Middle frontal gyrus (tissue), 1 donor: ENCODE data around the gene HOXA3.

Source experiments
- DNase-seq: peaks from one replicate; pipeline ENCODE4 v3.0.0-alpha.2; 2015; ENCODE audit warnings: low spot score; ENCODE audit errors: extremely low spot score

HOXA3 gene

DNA sequence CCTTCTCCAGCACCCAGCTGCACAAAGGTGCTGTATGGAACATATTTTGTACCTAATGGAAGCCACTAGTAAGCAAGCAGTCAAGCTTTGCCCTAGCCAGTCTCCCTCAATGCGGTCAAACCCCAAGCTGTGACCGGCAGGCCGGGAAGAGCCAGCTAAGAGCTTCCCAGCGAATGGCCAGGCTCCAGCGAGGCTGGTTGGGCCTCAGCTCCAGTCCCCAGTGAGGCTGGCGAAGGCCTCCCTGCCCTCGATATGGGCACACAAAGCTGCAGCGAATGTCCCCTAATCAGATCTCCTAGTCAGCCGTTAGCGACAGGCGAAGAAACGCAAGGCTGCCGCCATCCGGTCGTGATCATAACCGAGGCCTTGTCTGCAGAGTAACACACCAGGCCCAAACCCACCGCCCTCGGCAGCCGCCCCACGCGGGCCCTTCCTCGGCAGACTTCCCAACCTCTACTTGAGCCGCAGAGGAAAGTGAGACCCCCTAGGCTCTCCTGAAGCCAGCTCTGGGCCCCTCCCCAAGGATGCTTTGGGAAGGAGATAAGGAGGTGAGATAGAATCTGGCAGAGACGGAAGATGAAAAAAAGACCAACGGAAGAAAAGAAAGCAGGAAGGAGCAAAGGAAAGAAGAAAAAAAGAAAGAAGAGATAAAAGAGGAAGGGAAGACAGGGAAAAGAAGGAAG lies 16.0 kb upstream of the HOXA3 start:
- DNase-seq, result no peak

DNA sequence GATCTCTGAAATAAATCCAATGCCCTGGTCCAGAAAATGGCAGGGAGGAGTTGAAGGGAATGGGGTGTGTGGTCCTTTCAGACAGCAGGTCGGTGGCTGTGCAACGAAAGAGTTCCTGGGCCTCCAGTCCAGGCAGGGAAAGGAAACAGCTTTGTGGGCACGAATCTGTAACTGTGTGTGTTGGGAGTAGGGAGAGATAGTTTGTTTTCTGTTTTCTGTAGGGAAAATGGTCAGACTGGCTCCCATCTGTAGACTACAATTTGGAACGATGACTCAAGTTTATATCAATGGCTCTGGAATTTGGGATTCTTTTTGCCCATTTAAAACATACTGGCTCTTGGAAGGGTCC lies 15.5 kb upstream of the HOXA3 start:
- DNase-seq, result no peak

- DNase-seq, result no peak
Measured at GRCh38 chr7:27166531-27167505, 14.4 kb upstream of the HOXA3 start.

- DNase-seq, result no peak
Measured at GRCh38 chr7:27165996-27166530, 13.7 kb upstream of the HOXA3 start.

- DNase-seq, result no peak
Measured at GRCh38 chr7:27165089-27165995, 13.0 kb upstream of the HOXA3 start, which contains the start of gene HOXA9. Gene HOXA9 (minus strand): TSS chr7:27165537. CDS start chr7:27165457, 80 bp downstream.

GRCh38 chr7:27164367-27165088 lies 12.1 kb upstream of the HOXA3 start:
- DNase-seq, result no peak

- no peak for DNase-seq
Measured at GRCh38 chr7:27164045-27164366, 11.6 kb upstream of the HOXA3 start.

- DNase-seq, result no peak
Measured at GRCh38 chr7:27163288-27164044, 11.1 kb upstream of the HOXA3 start.

GRCh38 chr7:27162561-27163287 lies 10.3 kb upstream of the HOXA3 start:
- no peak for DNase-seq

- no peak for DNase-seq
Measured at GRCh38 chr7:27161721-27162560, 9.6 kb upstream of the HOXA3 start.

- no peak for DNase-seq
Measured at GRCh38 chr7:27161214-27161720, 8.9 kb upstream of the HOXA3 start.

DNA sequence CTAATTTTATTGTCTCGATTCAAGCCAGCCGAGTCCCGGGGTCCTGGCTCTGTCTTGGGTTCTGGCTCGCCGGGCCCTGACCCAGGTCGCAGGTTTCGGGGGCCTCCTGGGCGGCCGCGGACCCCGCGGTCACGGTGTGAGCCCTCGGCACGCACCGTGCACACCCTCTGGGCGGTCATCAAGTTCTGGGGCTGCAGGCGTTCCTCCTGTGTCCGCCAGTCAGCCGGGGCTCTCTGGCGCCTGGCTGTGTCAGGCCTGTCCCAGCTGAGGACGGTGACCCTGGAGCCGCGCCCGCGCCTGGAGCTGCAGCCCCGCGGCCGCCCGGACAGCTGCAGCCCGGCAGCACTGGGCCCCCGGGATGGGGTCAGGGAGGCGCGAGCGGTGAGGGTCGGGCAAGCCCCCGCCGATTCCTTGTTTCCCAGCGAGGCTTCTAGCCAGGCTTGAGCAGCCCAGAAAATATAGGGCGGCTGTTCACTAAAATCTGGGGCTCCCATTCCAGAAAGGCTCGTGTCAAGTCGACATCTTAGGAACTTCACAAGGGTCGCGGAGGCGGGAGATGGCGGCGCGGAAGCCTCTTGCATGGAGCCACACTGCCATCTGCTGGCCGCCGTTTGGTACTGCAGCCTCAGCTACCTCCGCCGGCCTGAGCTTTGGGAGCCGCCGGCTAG lies 8.3 kb upstream of the HOXA3 start:
- DNase-seq, result peak; percentile 26

DNA sequence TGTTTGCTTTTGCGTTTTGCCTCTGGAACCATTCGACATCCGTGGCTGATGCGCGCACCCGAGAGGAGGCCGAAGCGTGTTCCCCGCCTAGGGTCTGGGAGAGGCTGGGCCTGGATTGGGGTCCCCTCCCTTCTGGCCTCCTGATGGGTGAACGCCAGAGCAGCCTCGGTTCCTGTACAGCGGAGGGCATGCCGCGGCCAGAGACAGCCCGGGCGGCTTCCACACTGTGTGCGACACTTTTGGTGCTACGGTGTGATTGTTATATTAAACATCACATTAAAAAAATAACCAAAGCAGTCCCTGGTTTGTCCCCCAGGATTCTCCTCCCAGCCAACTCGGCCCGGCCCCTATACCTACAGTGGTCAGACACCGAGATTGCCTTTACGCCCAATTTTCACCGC lies 7.8 kb upstream of the HOXA3 start:
- no peak for DNase-seq

GRCh38 chr7:27159266-27160144 lies 7.1 kb upstream of the HOXA3 start:
- no peak for DNase-seq

- no peak for DNase-seq
Measured at GRCh38 chr7:27158436-27159265, 6.3 kb upstream of the HOXA3 start.
